SK-N-MC (cell line): Measurements from ENCODE around the gene PCSK6.

Experiments used
- FOXP2 ChIP-seq: optimal IDR thresholded peaks from 2 replicates; pipeline ENCODE3; 2011; ENCODE audit warnings: mild to moderate bottlenecking, moderate library complexity; ENCODE audit not compliant: insufficient read depth; ENCODE audit errors: extremely low read length, control extremely low read depth
- POLR2AphosphoS5 ChIP-seq: IDR thresholded peaks from 2 replicates; pipeline ENCODE4 v1.6.1; 2012; ENCODE audit warnings: mild to moderate bottlenecking, low read depth, low read length, borderline replicate concordance

GRCh38 chr15:101492766-101493692, 3.5 kb upstream of the PCSK6 start:
- TF ChIP-seq FOXP2 = no peak
- no peak for TF ChIP-seq POLR2AphosphoS5
